ENCODE measurements around the gene ST8SIA5.
A peak's percentile ranks its signal among the peaks of the same experiment; 100 is the strongest.

The ST8SIA5 gene

DNA sequence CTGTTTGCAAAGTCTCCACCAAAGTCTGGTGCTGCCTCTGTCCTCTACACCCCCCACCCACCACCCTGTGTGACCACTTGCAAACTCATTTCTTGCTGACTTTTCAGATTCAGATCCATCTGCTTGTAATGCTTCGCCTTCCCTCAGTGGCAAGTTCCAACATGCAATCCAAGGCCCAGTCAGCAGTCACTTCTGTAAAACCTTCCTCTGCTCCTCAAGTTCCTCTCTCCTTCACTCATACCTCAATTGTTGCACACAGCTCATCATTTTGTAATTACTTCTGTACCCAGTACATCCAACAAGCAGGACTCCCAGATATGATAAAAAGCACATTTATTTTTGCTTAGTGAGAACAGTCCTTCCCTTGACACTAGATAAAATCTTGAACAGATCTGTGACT is 93.3 kb downstream of the ST8SIA5 start:
- TF ChIP-seq, protein P1, sequence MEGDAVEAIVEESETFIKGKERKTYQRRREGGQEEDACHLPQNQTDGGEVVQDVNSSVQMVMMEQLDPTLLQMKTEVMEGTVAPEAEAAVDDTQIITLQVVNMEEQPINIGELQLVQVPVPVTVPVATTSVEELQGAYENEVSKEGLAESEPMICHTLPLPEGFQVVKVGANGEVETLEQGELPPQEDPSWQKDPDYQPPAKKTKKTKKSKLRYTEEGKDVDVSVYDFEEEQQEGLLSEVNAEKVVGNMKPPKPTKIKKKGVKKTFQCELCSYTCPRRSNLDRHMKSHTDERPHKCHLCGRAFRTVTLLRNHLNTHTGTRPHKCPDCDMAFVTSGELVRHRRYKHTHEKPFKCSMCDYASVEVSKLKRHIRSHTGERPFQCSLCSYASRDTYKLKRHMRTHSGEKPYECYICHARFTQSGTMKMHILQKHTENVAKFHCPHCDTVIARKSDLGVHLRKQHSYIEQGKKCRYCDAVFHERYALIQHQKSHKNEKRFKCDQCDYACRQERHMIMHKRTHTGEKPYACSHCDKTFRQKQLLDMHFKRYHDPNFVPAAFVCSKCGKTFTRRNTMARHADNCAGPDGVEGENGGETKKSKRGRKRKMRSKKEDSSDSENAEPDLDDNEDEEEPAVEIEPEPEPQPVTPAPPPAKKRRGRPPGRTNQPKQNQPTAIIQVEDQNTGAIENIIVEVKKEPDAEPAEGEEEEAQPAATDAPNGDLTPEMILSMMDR (IDR thresholded peaks at IDR 0.05): no peak
- Mint-ChIP-seq H3K27ac (no peak overlapping the region), H3K4me1 (peaks cover 9% of the 10 kb centered on the region), H3K36me3 (ENCODE audit: low read depth) (no peaks in the 10 kb centered on the region), H3K27me3 (ENCODE audit: low read depth, poor library complexity) (peaks cover 31% of the 10 kb centered on the region), H3K4me3 (no peak overlapping the region), H3K9me3 (peaks cover 10% of the 10 kb centered on the region)
- DNase-seq: no peak

DNA sequence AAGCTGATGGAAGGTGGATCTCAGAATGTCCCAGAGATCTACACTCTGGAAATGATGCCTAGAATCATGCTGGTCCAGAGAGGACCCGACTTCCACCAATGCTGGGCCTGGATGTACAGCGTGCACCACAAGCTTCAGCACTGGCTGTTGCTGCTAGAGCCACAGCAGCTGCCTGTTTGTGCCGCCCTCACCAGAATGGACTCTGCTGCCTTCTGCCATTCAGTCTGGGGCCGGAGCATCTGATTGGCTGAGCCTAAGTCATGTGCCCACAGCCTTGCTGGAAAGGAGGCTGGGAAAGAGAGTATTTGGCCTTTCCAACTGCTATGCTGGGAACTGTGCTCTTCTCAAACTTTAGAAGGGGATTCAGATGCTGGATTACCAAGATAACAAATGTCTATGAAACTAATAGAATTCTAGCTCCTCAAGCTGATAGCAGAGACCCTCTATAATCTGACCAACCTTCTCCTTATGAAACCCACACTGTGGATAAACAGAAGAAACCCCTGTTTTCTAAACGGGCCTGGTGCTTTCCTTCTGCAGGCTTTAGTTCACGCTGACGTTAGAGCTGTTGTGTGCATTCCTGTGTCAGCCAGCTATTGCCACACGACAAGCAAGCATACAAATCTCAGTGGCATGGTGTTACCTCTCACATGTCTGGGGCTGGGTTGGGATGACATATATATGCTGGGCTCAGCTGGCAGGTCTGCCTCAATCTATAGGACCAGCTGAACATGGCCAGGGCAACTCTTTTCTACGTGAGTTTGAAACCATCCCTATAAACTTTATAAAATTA is 95.7 kb downstream of the ST8SIA5 start:
- TF ChIP-seq, protein P1 (IDR thresholded peaks at IDR 0.05): no peak
- H3K4me1 Mint-ChIP-seq: peaks cover 21% of the 10 kb centered on the region
- no peak overlapping the region for H3K4me3 Mint-ChIP-seq
- peak; percentile 21 for DNase-seq
- H3K27me3 Mint-ChIP-seq (ENCODE audit: low read depth, poor library complexity): peaks cover 22% of the 10 kb centered on the region
- peaks cover 10% of the 10 kb centered on the region for H3K9me3 Mint-ChIP-seq
- H3K36me3 Mint-ChIP-seq (ENCODE audit: low read depth): no peaks in the 10 kb centered on the region
- no peak overlapping the region for H3K27ac Mint-ChIP-seq

DNA sequence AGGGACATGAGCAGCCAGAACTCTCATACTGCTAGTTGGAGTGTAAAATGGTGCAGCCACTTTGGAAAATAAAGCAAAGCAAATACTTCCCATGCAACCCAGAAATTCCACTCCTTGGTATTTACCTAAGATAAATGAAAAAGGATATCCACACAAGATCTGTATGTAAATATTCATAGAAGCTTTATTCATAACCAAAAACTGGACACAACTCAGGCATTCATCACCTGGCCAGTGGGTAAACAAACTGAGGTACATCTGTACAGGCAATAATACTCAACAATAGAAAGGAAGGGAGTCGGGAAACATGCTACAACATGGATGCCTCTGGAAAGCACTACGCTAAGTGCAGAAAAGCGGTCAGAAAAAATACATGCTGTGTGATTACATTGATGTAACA is 97.4 kb downstream of the ST8SIA5 start:
- Mint-ChIP-seq H3K4me3 (no peak overlapping the region), H3K27ac (no peak overlapping the region), H3K9me3 (peaks cover 10% of the 10 kb centered on the region), H3K4me1 (peaks cover 17% of the 10 kb centered on the region), H3K27me3 (ENCODE audit: low read depth, poor library complexity) (peaks cover 21% of the 10 kb centered on the region), H3K36me3 (ENCODE audit: low read depth) (no peaks in the 10 kb centered on the region)
- TF ChIP-seq, protein P1 (IDR thresholded peaks at IDR 0.05): no peak
- DNase-seq: no peak

DNA sequence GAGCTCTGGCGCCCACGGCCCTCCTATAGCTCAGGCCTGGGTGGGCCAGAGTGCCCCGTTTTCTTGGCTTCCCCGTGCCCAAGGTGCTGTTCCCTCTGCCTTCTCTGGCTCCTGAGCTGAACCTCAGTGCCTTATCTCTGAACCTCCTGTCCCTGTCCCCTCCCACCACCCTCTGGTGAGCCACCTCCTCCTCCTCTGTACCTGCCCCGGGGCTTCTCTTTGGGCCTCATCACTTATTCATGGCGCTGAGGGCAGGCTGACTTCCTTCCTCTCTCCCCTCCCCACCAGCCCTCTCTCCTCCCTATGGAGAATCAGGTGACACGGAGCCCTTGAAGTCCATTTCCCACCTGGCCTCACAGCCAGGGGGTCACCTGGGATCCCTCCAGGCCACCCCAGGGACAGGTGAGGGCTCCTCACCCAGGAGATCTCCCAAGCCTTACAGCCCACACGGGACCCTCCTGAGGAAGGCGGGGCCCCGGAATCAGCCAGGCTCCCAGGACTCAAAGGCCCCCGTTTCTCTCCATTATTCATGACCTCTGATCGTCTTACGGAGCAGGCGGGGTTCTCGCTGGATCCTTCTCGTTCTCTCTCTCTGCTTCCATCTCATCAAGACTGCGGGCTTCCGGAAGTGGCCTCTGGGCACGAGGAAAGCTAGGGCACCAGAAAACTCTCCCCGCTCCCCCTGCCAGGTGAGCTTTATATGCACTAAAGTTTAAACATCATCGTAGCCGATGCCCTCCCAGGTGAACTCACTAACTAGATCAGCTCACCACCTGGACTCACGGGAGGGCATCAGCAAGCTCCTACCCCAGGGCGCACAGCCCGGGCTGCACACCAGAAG is 99.5 kb downstream of the ST8SIA5 start, which contains the start of gene LOXHD1:
TSS of gene LOXHD1 (minus strand) at position 106 of the 841 bp plus-strand sequence. CDS start 187 bp downstream, outside the sequence.
- no peak within 1 kb of the TSS for H3K4me3 Mint-ChIP-seq
- H3K9me3 Mint-ChIP-seq: no peaks in the 10 kb centered on the region
- H3K36me3 Mint-ChIP-seq (ENCODE audit: low read depth): no peaks in the 10 kb centered on the region
- peaks cover 21% of the 10 kb centered on the region for H3K27me3 Mint-ChIP-seq (ENCODE audit: low read depth, poor library complexity)
- TF ChIP-seq, protein P1 (IDR thresholded peaks at IDR 0.05): no peak
- DNase-seq: no peak
- peaks cover 17% of the 10 kb centered on the region for H3K4me1 Mint-ChIP-seq
- H3K27ac Mint-ChIP-seq: no peak within 1 kb of the TSS

DNA sequence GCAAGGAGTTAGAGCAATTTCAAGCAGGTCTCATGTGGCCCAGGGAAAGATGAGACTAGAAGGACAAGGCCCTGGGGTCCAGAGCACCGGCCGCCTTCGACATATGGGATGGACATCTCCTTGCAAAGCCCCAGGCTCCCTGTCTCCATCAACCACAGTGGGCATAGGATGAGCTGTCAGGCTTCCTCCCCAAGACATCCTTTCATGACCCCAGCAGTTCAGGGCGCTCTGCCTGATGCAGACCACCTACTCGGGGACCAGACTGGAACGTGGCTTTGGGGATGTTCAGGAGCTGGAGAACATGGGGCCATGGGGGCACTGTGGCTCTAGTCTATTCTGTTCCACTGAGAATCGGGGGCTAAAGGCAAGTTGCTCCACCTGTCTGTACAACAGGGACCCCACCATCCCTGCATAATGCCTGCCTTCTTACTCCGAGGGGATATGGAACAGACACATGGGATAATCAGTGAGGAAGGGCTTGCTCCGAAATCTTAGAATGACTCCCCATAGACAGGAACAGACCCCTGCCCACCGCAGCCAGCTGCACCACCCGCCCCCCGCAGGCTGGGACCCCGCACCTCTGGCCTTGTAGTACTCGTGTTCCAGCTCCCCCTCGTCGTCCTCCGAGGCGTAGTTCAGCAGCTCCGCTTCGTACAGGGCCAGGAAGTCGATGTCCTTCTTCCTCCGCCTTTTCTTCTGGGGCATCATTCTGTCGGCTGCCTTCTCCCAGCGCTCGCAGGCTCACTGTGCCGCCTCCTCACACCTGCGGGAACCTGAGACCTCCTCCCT is 100.3 kb downstream of the ST8SIA5 start:
- no peaks in the 10 kb centered on the region for H3K9me3 Mint-ChIP-seq
- no peak for DNase-seq
- H3K27me3 Mint-ChIP-seq (ENCODE audit: low read depth, poor library complexity): peaks cover 19% of the 10 kb centered on the region
- TF ChIP-seq, protein P1 (IDR thresholded peaks at IDR 0.05): no peak
- H3K4me1 Mint-ChIP-seq: peaks cover 16% of the 10 kb centered on the region
- H3K36me3 Mint-ChIP-seq (ENCODE audit: low read depth): no peaks in the 10 kb centered on the region
- H3K27ac Mint-ChIP-seq: no peak overlapping the region
- no peak overlapping the region for H3K4me3 Mint-ChIP-seq
